Esophagus squamous epithelium (tissue), 4 donors: ENCODE measurements around the gene PTTG1IP2.

Source experiments
- CTCF ChIP-seq, 6 experiments: fragments of 450-650 bp in 4 of 6; fragments of 200-600 bp in 2 of 6; sonication (generic) in 2 of 6; IDR thresholded peaks; one replicate each; pipeline ENCODE4 v1.5.1; 2016 to 2019; ENCODE audit warnings: antibody characterized with exemption in 6 of 6, mild to moderate bottlenecking in 4 of 6, moderate library complexity in 4 of 6
- POLR2A ChIP-seq, 4 donors: fragments of 450-650 bp; IDR thresholded peaks; one replicate each; pipeline ENCODE4 v1.6.1; 2017; ENCODE audit warnings: antibody characterized with exemption in 4 of 4, mild to moderate bottlenecking in 4 of 4, moderate library complexity in 3 of 4

- TF ChIP-seq CTCF (IDR thresholded peaks at IDR 0.05) (no peak), POLR2A (IDR thresholded peaks at IDR 0.05) (no peak)
Measured at GRCh38 chr7:90487808-90488207, 18.4 kb downstream of the PTTG1IP2 start.
